GM12891 (cell line): ENCODE results near the gene YKT6.

Source experiments
- POLR2A ChIP-seq: IDR thresholded peaks from 2 replicates; pipeline ENCODE4 v1.6.1; 2011; ENCODE audit warnings: low read depth, low read length, control low read depth
- TAF1 ChIP-seq: IDR thresholded peaks from 2 replicates; pipeline ENCODE4 v1.6.1; 2011; ENCODE audit warnings: low read depth, low read length, control low read depth

- TF ChIP-seq TAF1, result no peak
- no peak for TF ChIP-seq POLR2A
These were observed 19.2 kb downstream of the YKT6 start for GRCh38 chr7:44220046-44220357.
